Endometrium (tissue), 2 donors: ENCODE measurements around the gene ATP11A.

Experiments
- FAIRE-seq: peaks from 2 replicates; lab custom pipeline; 2012; peaks lifted over from hg19 to GRCh38; lab: Jason Lieb, UNC
- donor health status: control.
- donor health status: control.

Gene ATP11A

GRCh38 chr13:112932971-112933370 lies 243.1 kb downstream of the ATP11A start:
- FAIRE-seq = no peak

GRCh38 chr13:112933649-112934048 lies 243.8 kb downstream of the ATP11A start:
- FAIRE-seq = no peak

GRCh38 chr13:112934078-112934477 lies 244.2 kb downstream of the ATP11A start:
- no peak for FAIRE-seq
